ENCODE data around the gene STK32B.

DNA sequence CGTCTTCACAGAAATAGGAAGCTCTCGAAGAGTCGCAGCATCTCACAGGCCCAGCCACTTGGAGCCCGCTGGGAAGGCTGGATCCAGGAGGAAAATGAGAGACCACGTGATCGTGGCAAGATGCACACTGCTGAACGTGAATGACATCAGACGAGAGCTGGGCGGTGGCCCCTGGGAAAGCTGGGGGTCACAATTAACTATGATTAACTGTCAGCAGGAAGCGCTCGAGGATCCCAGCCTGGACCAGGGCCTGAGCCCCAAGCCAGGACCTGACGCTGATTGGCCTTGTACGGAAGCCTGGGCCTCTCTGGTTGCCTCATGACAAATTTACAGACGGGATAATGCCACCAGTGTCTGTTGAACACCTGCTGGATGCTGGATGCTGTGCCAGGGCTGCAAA, 335.6 kb downstream of the STK32B start:
- TF ChIP-seq POLR2A (IDR thresholded peaks at IDR 0.05): no peak
- TF ChIP-seq, protein P1, sequence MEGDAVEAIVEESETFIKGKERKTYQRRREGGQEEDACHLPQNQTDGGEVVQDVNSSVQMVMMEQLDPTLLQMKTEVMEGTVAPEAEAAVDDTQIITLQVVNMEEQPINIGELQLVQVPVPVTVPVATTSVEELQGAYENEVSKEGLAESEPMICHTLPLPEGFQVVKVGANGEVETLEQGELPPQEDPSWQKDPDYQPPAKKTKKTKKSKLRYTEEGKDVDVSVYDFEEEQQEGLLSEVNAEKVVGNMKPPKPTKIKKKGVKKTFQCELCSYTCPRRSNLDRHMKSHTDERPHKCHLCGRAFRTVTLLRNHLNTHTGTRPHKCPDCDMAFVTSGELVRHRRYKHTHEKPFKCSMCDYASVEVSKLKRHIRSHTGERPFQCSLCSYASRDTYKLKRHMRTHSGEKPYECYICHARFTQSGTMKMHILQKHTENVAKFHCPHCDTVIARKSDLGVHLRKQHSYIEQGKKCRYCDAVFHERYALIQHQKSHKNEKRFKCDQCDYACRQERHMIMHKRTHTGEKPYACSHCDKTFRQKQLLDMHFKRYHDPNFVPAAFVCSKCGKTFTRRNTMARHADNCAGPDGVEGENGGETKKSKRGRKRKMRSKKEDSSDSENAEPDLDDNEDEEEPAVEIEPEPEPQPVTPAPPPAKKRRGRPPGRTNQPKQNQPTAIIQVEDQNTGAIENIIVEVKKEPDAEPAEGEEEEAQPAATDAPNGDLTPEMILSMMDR (IDR thresholded peaks at IDR 0.05): no peak

All from heart left ventricle (tissue), 13 donors.